ENCODE measurements around the gene PRR7. TPM values are rescaled to one million over a fixed set of nuclear protein-coding genes. Genes with fewer than 3 reads are reported as not detected.
"Not testable (repeated sequence)": the region's sequence is repeated elsewhere in the genome, so short reads cannot be mapped to it uniquely, and the experiment has no call there.

Gene PRR7
- total RNA-seq, 1 experiment from 2014 or later, result 19.5 TPM

GRCh38 chr5:177475563-177476427 is 29.2 kb downstream of the PRR7 start:
- DNase-seq (ENCODE audit: low spot score), result no peak
- in situ Hi-C loops (cut with HindIII; ENCODE audit: low sequenced_read_pairs), result no loop called here

DNA sequence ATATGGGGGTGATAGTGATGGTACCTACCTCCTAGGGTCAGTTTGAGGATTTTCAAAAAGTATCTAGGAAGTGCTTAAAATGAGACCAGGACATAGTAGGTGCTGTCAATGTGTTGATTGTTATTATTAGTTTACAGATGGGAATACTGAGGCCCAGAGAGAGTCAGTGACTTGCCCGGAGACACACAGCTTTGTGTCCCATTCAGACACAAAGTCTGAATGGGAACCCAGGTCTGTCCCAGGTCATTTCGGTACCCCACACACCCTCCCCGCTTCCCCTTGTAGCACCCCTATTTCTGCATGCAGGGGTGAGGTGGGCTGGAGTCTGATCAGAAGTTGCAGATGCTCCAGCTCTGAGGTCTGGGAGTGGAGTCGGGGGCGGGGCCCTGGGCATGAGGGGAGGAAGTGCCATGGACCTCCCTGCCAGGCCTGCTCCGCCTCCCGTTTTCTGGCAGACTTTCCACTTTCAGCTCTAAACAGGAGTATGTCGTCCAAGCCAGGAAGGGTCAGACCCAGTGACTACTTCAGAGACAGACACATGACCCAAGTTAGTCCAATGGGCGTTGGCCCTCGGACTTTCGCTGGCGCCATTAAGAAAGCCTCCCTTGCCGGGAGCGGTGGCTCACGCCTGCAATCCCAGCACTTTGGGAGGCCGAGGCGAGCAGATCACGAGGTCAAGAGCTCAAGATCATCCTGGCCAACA is 30.1 kb downstream of the PRR7 start:
- in situ Hi-C loops (cut with HindIII; ENCODE audit: low sequenced_read_pairs), result no loop called here
- no peak for DNase-seq (ENCODE audit: low spot score)

DNA sequence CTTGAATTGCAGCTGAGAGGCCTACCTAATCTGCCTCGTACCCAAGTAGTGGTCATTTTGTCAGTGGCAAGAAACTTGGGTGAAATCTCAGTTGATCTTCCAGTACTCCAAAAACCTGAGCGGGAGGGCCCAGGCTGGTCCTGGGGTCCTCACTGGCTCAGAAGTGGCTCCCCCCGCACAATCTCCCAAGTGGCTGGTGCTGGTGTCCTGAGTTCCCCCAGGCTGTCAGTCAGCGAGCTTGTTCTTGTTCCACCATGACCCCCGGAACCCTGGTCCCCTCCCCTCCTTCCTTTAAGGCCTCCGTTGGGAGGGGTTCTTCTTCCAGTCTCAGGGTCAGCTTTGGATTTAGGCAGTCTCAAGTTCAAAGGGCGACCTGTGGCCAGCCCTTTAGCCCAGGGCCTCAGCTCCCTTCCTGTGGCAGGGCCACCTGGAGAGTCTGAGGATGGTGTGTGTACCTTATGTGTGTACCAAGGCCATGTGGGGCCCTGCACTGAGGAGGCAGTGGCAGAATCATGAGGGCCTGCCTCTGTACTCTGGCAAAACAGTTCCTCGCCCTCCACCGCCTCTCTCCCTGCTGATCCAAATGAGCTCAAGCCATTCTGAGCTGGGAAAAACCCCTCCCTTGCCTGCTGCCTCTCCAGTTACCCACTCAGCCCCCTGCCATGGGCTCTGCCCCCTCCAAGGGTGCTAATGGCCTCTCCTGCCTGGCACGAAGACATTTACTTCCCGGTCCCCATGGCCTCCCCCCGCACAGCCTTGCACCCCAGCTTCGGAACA is 31.3 kb downstream of the PRR7 start:
- DNase-seq (ENCODE audit: low spot score), result no peak
- in situ Hi-C loops (cut with HindIII; ENCODE audit: low sequenced_read_pairs), result no loop called here

GRCh38 chr5:177478711-177479646 is 32.4 kb downstream of the PRR7 start:
- DNase-seq (ENCODE audit: low spot score), result no peak
- in situ Hi-C loops (cut with HindIII; ENCODE audit: low sequenced_read_pairs), result no loop called here

DNA sequence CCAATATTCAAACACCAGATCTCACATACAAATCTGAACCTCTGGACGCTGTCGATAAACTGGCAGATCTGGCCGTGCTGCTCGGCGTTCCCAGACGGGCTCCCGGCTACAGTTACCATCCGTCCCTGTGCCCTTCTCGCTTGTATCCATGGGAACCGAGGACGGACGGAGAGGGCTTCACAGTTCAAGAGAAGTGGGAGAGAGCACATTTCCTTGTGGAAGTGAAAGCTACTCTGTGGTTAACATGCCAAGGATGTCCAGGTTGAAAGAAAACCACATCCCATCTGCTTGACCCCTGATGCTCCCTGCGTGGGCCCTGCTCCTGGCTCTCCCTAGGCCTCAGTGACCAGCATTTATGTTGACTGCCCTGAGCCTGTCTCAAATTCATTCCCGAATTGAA is 33.2 kb downstream of the PRR7 start:
- in situ Hi-C loops (cut with HindIII; ENCODE audit: low sequenced_read_pairs), result no loop called here

DNA sequence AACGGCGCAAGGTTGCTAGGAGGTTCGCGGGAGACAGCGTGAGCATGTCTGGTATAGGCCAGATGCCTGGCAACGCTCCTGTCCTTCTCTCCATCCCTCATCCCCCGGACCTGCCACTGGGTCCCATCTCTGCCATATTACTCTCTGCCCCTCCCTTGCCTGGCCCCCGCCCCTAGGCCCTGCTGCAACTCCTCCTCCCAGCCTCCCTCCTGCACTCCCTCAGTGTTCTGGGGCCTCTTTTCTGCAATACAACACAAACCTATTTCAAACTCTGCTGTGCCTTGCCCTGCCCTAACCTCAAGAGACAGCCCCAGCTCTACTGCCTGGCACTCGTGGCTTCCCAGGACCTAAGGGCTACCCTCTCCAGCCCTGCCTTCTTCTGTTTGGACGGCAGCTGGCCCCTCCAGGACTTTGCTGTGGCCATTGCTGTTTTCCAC is 35.8 kb downstream of the PRR7 start:
- DNase-seq (ENCODE audit: low spot score), result no peak
- in situ Hi-C loops (cut with HindIII; ENCODE audit: low sequenced_read_pairs), result no loop called here

More for the DNA sequence above, 33.2 kb downstream of the PRR7 start:
- no peak for DNase-seq (ENCODE audit: low spot score)

- in situ Hi-C loops (cut with HindIII; ENCODE audit: low sequenced_read_pairs), result no loop called here
- DNase-seq (ENCODE audit: low spot score), result no peak
These were observed 36.4 kb downstream of the PRR7 start for GRCh38 chr5:177483042-177483441.

DNA sequence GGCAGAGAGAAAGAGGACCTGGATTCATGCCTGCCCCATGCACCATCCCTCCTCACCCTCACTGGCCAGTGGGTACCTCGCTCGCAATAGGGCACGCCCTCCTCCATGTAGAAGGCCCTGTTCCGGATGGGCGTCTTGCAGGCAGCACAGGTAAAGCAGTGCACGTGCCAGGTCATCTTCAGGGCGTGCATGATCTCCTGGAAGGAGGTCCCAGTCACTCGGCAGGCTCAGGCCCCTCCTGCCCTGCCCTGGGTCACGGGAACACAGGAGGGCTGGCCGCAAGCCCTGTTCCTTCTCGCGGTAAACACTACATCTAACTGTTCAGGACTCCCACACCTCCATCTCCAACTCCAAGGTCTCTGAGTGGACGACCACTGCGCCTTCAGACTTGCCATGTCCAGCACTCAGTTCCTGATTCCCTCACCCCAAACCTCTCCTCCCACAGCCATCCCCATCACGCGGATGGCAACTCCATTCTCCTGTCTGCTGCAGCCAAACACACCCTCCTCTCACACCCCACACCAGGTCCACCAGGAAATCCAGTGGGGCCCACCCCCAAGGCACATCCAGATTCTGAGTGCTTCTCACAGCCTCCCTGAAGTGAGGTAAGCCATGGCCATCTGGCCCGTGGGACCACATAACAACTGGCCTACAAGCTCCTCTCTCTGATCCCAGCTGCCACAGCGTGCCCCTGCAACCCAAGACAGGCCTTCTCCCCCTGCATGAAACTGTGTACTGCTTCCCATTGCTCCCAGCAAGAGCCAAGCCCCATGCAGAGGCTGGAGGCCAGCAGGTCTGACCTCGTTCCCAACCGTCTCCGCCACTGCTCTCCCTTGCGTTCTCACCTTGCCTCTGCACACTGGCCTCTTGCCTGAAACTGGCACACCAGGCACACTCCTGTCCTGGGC is 37.6 kb downstream of the PRR7 start:
- in situ Hi-C loops (cut with HindIII; ENCODE audit: low sequenced_read_pairs), result no loop called here
- DNase-seq (ENCODE audit: low spot score), result no peak

DNA sequence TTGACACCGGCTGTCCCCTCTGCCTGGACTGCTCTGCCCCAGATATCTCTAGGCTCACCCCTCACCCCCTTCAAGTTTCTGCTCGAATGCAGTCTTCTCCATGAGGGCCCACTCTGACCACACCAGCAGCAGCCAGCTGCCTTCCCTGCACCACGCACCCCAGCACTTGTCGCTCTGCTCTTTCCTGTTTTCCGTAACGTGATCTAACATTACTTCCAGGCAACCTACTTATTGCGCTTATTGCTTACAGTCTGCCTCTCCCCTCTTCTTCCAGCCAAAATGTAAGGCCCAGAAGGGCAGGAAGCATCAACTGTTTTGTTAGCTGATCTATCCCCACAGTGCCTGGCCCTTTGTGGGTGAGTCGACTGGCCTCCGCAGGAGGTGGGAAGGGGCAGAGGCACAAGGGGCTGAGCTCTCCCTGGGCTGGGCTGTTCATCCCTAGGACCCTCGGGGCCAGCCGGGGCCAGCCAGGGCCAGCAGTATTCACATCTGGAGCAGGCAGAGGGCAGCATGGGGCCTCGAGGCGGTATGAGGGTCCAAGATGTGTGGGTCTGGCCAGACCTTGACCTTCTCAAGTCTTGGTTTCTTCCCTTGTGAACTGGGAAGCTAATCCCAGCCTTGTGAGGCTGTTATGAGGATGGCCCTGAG is 38.4 kb downstream of the PRR7 start:
- DNase-seq (ENCODE audit: low spot score), result no peak
- in situ Hi-C loops (cut with HindIII; ENCODE audit: low sequenced_read_pairs), result no loop called here

- DNase-seq (ENCODE audit: low spot score); in situ Hi-C loops (cut with HindIII; ENCODE audit: low sequenced_read_pairs): not testable (repeated sequence)
These were observed 39.1 kb downstream of the PRR7 start for GRCh38 chr5:177485753-177486152.

- DNase-seq (ENCODE audit: low spot score), result no peak
- in situ Hi-C loops (cut with HindIII; ENCODE audit: low sequenced_read_pairs), result no loop called here
These were observed 39.6 kb downstream of the PRR7 start for GRCh38 chr5:177486256-177486655.

DNA sequence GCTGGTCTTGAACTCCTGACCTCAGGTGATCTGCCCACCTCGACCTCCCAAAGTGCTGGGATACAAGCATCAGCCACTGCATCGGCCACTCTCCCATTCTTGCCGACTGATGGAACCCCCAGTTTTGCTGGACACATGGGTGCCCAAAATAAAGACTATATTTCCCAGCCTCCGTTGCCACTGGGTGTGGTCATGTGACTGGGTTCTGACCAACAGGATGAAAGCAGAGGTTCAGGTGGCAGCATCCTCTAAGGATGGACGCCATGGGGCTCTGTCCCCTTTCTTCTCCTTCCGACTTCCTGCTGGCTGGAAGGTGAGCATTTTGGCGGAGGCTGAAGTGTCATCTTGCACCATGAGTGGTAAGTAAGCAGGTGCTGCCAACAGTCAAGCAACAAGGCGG is 40.5 kb downstream of the PRR7 start:
- in situ Hi-C loops (cut with HindIII; ENCODE audit: low sequenced_read_pairs), result no loop called here
- DNase-seq (ENCODE audit: low spot score), result no peak

DNA sequence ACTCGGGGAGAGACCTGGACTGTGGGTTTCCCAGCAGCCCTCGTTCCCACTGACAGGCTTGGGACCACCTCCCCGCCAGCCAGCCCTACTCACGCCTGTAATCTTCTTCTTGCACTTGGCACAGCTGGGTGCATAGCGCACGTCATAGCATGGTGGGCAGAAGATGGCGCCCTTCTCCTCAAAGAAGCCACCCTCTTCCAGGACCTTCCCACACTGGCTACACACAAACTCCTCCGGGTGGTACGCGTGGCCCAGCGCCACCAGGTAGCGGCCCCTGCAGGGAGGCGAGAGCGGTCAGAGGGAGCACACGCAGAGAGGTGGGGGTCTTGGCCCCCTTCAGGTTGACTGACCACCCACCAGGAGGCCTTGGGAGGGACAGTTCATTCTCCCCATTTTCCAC is 41.4 kb downstream of the PRR7 start:
- in situ Hi-C loops (cut with HindIII; ENCODE audit: low sequenced_read_pairs), result no loop called here
- no peak for DNase-seq (ENCODE audit: low spot score)

GRCh38 chr5:177489119-177489716 is 42.6 kb downstream of the PRR7 start:
- in situ Hi-C loops (cut with HindIII; ENCODE audit: low sequenced_read_pairs), result no loop called here
- no peak for DNase-seq (ENCODE audit: low spot score)

DNA sequence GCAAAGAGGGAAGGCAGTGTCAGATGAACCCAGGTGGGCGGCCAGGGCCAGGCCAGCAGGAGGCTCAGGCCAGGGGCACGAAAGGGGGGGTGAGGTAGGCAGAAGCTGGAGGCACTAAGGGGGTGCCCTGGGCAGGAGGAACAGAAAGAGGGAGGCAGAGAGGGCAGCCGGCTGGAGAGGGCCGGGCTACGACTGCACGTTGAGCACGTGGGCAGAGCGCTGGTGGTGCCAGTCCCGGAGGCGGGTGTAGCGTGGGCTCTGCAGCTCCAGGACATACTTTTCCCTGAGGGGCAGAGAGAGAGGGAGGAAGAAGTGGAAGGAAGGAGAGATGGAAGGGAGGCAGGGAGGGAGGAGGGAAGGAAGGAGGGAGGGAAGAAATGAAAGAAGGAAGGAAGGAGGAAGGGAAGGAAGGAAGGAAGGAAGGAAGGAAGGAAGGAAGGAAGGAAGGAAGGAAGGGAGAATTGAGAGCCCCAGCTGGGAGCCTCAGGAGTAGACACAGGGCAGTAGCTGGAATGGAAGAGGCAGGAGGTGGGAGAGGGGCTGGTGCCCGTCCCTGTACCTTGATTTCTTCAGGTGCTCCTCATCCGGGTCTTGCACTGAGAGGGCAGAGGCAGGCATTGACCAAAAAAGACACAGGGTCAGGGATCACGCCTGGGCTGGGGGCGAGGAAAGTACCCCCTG is 43.8 kb downstream of the PRR7 start:
- in situ Hi-C loops (cut with HindIII; ENCODE audit: low sequenced_read_pairs), result no loop called here
- DNase-seq (ENCODE audit: low spot score), result peak; percentile 68

DNA sequence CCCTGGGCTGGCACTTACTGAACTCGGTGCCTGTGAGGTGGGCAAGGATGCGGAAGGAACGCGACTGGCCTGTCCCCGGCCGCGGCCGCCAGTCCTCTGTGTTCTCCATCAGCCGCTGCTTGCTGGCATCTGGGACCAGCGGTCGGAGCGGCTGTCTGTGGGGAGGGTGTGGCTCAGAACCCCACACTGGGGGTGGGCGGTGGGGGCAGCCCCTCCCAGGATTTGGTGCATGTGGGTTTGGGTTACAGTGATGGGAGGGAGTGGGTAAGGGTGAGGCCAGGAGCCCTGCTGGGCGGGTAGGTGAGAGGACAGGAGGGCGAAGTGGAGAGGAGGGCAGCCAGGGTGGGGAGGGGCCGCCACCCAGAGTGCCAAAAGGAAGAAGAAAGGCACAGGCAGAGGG is 44.4 kb downstream of the PRR7 start:
- in situ Hi-C loops (cut with HindIII; ENCODE audit: low sequenced_read_pairs), result no loop called here
- DNase-seq (ENCODE audit: low spot score), result no peak

Data from G401 (cell line).